ENCODE results near the gene DRAM1.
A peak's percentile ranks its signal among the peaks of the same experiment; 100 is the strongest.

The DRAM1 gene

GRCh38 chr12:101919447-101919846, 42.1 kb downstream of the DRAM1 start:
- H3K4me3 ChIP-seq (ENCODE audit: low read length) = no peak overlapping the region
- no peak overlapping the region for H3K9ac ChIP-seq (ENCODE audit: low read depth, low read length)
- no peaks in the 10 kb centered on the region for H3K4me1 ChIP-seq (ENCODE audit: control insufficient read depth, insufficient read depth, low read length)
- no peak overlapping the region for H3K4me2 ChIP-seq (ENCODE audit: low read length)
- H3K36me3 ChIP-seq (ENCODE audit: insufficient read depth, low read length) = peaks cover 6% of the 10 kb centered on the region
- H3K9me3 ChIP-seq (replicated peaks; ENCODE audit: low read length) = no peaks in the 10 kb centered on the region
- H3K27me3 ChIP-seq (ENCODE audit: control insufficient read depth, insufficient read depth, low read length) = no peaks in the 10 kb centered on the region

- no peaks in the 10 kb centered on the region for H3K27me3 ChIP-seq (ENCODE audit: control insufficient read depth, insufficient read depth, low read length)
- no peak overlapping the region for H3K4me2 ChIP-seq (ENCODE audit: low read length)
- H3K36me3 ChIP-seq (ENCODE audit: insufficient read depth, low read length) = peaks cover 6% of the 10 kb centered on the region
- H3K9me3 ChIP-seq (replicated peaks; ENCODE audit: low read length) = no peaks in the 10 kb centered on the region
- H3K4me1 ChIP-seq (ENCODE audit: control insufficient read depth, insufficient read depth, low read length) = peaks cover 7% of the 10 kb centered on the region
- no peak overlapping the region for H3K9ac ChIP-seq (ENCODE audit: low read depth, low read length)
- H3K4me3 ChIP-seq (ENCODE audit: low read length) = no peak overlapping the region
Observed at GRCh38 chr12:101920906-101921305, 43.5 kb downstream of the DRAM1 start.

- H3K27me3 ChIP-seq (ENCODE audit: control insufficient read depth, insufficient read depth, low read length) = no peaks in the 10 kb centered on the region
- peaks cover 6% of the 10 kb centered on the region for H3K36me3 ChIP-seq (ENCODE audit: insufficient read depth, low read length)
Observed at GRCh38 chr12:101923045-101923718, 45.8 kb downstream of the DRAM1 start.

GRCh38 chr12:101924618-101925017, 47.2 kb downstream of the DRAM1 start:
- Histone ChIP-seq H3K4me1 (ENCODE audit: control insufficient read depth, insufficient read depth, low read length) (peaks cover 7% of the 10 kb centered on the region), H3K36me3 (ENCODE audit: insufficient read depth, low read length) (peaks cover 6% of the 10 kb centered on the region), H3K9me3 (replicated peaks; ENCODE audit: low read length) (no peaks in the 10 kb centered on the region), H3K4me3 (ENCODE audit: low read length) (no peak overlapping the region), H3K9ac (ENCODE audit: low read depth, low read length) (peak overlapping the region; percentile 38), H3K4me2 (ENCODE audit: low read length) (no peak overlapping the region), H3K27me3 (ENCODE audit: control insufficient read depth, insufficient read depth, low read length) (no peaks in the 10 kb centered on the region)

More at GRCh38 chr12:101923045-101923718, 45.8 kb downstream of the DRAM1 start:
- Histone ChIP-seq H3K9me3 (replicated peaks; ENCODE audit: low read length) (no peaks in the 10 kb centered on the region), H3K9ac (ENCODE audit: low read depth, low read length) (no peak overlapping the region), H3K4me2 (ENCODE audit: low read length) (no peak overlapping the region), H3K4me1 (ENCODE audit: control insufficient read depth, insufficient read depth, low read length) (peaks cover 7% of the 10 kb centered on the region), H3K4me3 (ENCODE audit: low read length) (no peak overlapping the region)

- peaks cover 6% of the 10 kb centered on the region for H3K36me3 ChIP-seq (ENCODE audit: insufficient read depth, low read length)
- H3K4me3 ChIP-seq (ENCODE audit: low read length) = no peak overlapping the region
- H3K9ac ChIP-seq (ENCODE audit: low read depth, low read length) = peak overlapping the region; percentile 38
- peak overlapping the region; percentile 4 for H3K4me2 ChIP-seq (ENCODE audit: low read length)
- H3K9me3 ChIP-seq (replicated peaks; ENCODE audit: low read length) = no peaks in the 10 kb centered on the region
- no peaks in the 10 kb centered on the region for H3K27me3 ChIP-seq (ENCODE audit: control insufficient read depth, insufficient read depth, low read length)
- peaks cover 7% of the 10 kb centered on the region for H3K4me1 ChIP-seq (ENCODE audit: control insufficient read depth, insufficient read depth, low read length)
Observed at GRCh38 chr12:101925361-101925760, 48.0 kb downstream of the DRAM1 start.

GRCh38 chr12:101925935-101926334, 48.6 kb downstream of the DRAM1 start:
- peaks cover 7% of the 10 kb centered on the region for H3K4me1 ChIP-seq (ENCODE audit: control insufficient read depth, insufficient read depth, low read length)
- H3K27me3 ChIP-seq (ENCODE audit: control insufficient read depth, insufficient read depth, low read length) = no peaks in the 10 kb centered on the region
- no peak overlapping the region for H3K4me2 ChIP-seq (ENCODE audit: low read length)
- H3K36me3 ChIP-seq (ENCODE audit: insufficient read depth, low read length) = peaks cover 6% of the 10 kb centered on the region
- no peak overlapping the region for H3K9ac ChIP-seq (ENCODE audit: low read depth, low read length)
- no peak overlapping the region for H3K4me3 ChIP-seq (ENCODE audit: low read length)
- no peaks in the 10 kb centered on the region for H3K9me3 ChIP-seq (replicated peaks; ENCODE audit: low read length)

- Histone ChIP-seq H3K9ac (ENCODE audit: low read depth, low read length) (no peak overlapping the region), H3K4me1 (ENCODE audit: control insufficient read depth, insufficient read depth, low read length) (peaks cover 7% of the 10 kb centered on the region), H3K9me3 (replicated peaks; ENCODE audit: low read length) (no peaks in the 10 kb centered on the region), H3K27me3 (ENCODE audit: control insufficient read depth, insufficient read depth, low read length) (no peaks in the 10 kb centered on the region), H3K4me2 (ENCODE audit: low read length) (no peak overlapping the region), H3K36me3 (ENCODE audit: insufficient read depth, low read length) (peaks cover under 1% of the 10 kb centered on the region), H3K4me3 (ENCODE audit: low read length) (no peak overlapping the region)
Observed at GRCh38 chr12:101927036-101927435, 49.7 kb downstream of the DRAM1 start.

- Histone ChIP-seq H3K9ac (ENCODE audit: low read depth, low read length) (no peak overlapping the region), H3K27me3 (ENCODE audit: control insufficient read depth, insufficient read depth, low read length) (no peaks in the 10 kb centered on the region), H3K9me3 (replicated peaks; ENCODE audit: low read length) (no peaks in the 10 kb centered on the region), H3K4me1 (ENCODE audit: control insufficient read depth, insufficient read depth, low read length) (peaks cover 7% of the 10 kb centered on the region), H3K4me2 (ENCODE audit: low read length) (no peak overlapping the region), H3K36me3 (ENCODE audit: insufficient read depth, low read length) (no peaks in the 10 kb centered on the region), H3K4me3 (ENCODE audit: low read length) (no peak overlapping the region)
Observed at GRCh38 chr12:101927999-101928398, 50.6 kb downstream of the DRAM1 start.

GRCh38 chr12:101928556-101928955, 51.2 kb downstream of the DRAM1 start:
- H3K9ac ChIP-seq (ENCODE audit: low read depth, low read length) = no peak overlapping the region
- H3K27me3 ChIP-seq (ENCODE audit: control insufficient read depth, insufficient read depth, low read length) = no peaks in the 10 kb centered on the region
- H3K4me3 ChIP-seq (ENCODE audit: low read length) = no peak overlapping the region
- peaks cover 7% of the 10 kb centered on the region for H3K4me1 ChIP-seq (ENCODE audit: control insufficient read depth, insufficient read depth, low read length)
- H3K36me3 ChIP-seq (ENCODE audit: insufficient read depth, low read length) = no peaks in the 10 kb centered on the region
- no peaks in the 10 kb centered on the region for H3K9me3 ChIP-seq (replicated peaks; ENCODE audit: low read length)
- no peak overlapping the region for H3K4me2 ChIP-seq (ENCODE audit: low read length)

- no peak overlapping the region for H3K4me2 ChIP-seq (ENCODE audit: low read length)
- H3K36me3 ChIP-seq (ENCODE audit: insufficient read depth, low read length) = no peaks in the 10 kb centered on the region
- no peak overlapping the region for H3K9ac ChIP-seq (ENCODE audit: low read depth, low read length)
- no peak overlapping the region for H3K4me3 ChIP-seq (ENCODE audit: low read length)
- H3K9me3 ChIP-seq (replicated peaks; ENCODE audit: low read length) = no peaks in the 10 kb centered on the region
- no peaks in the 10 kb centered on the region for H3K27me3 ChIP-seq (ENCODE audit: control insufficient read depth, insufficient read depth, low read length)
- H3K4me1 ChIP-seq (ENCODE audit: control insufficient read depth, insufficient read depth, low read length) = peaks cover 7% of the 10 kb centered on the region
Observed at GRCh38 chr12:101929365-101930041, 52.1 kb downstream of the DRAM1 start.

- no peaks in the 10 kb centered on the region for H3K9me3 ChIP-seq (replicated peaks; ENCODE audit: low read length)
- H3K4me2 ChIP-seq (ENCODE audit: low read length) = no peak overlapping the region
- H3K4me3 ChIP-seq (ENCODE audit: low read length) = no peak overlapping the region
- no peaks in the 10 kb centered on the region for H3K27me3 ChIP-seq (ENCODE audit: control insufficient read depth, insufficient read depth, low read length)
- H3K9ac ChIP-seq (ENCODE audit: low read depth, low read length) = no peak overlapping the region
- H3K4me1 ChIP-seq (ENCODE audit: control insufficient read depth, insufficient read depth, low read length) = peaks cover 11% of the 10 kb centered on the region
- H3K36me3 ChIP-seq (ENCODE audit: insufficient read depth, low read length) = no peaks in the 10 kb centered on the region
Observed at GRCh38 chr12:101931498-101932326, 54.3 kb downstream of the DRAM1 start.

Data from skeletal muscle satellite cell (primary cell).